ENCODE results near the gene PTER.
A peak's percentile ranks its signal among the peaks of the same experiment; 100 is the strongest.

The PTER gene

DNA sequence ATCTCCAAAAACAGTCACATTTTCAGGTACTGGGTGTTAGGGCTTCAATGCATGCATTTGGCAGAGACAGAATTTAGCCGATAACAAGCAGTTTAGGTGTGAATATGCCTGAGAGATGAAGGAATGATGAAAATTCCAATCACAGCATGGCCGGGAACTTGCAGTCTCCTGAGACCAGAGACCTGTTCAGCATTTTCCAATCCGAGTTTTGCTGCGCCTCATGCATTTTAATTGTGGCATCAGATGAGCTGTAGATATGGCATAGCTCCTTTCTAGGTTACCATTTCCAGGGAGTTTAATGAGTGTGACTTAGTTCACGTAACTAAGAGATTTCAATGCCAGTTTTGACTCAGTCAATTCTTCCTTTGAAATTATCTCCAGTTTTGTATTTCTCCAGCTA, 99.3 kb downstream of the PTER start:
- no peak for DNase-seq (ENCODE audit: low read depth, low spot score)

DNA sequence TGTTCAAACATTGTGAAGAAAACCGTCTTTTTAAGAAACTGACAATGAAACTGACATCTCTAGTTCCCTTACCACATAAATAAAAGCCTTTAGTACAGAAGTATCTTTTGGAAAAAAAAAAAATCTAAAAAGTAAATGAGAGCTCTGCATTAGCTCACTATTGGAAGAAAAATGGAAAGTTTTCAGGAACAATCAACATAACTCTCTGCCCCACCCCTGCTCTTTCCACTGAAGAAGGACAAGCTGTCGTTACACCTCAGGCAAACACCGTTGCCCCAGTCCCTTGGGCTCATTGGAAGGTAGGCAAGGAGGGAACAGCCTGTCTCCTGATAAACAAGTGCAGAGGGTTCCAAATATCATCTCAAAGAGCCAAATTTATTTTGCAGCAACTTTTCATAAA, 107.3 kb downstream of the PTER start:
- no peak for DNase-seq (ENCODE audit: low read depth, low spot score)

DNA sequence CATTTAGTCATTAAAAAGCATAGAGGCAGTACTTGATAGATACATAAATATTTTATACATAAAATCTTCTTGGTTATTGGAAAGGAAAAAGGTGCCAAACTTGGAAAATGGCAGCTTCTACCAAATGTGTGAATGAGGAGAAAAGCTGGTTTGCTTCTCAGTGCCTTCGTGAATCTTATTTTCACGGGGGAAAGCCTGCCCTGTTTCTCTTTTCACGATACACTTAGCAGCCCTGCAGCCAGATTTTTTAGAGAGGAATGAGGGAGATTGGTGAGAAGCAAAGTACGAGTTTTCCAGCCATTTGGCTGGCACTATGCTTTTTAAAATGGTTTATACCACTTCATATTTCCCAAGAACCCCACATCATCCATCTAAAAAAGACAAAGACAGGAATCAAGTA, 107.8 kb downstream of the PTER start:
- no peak for DNase-seq (ENCODE audit: low read depth, low spot score)

DNA sequence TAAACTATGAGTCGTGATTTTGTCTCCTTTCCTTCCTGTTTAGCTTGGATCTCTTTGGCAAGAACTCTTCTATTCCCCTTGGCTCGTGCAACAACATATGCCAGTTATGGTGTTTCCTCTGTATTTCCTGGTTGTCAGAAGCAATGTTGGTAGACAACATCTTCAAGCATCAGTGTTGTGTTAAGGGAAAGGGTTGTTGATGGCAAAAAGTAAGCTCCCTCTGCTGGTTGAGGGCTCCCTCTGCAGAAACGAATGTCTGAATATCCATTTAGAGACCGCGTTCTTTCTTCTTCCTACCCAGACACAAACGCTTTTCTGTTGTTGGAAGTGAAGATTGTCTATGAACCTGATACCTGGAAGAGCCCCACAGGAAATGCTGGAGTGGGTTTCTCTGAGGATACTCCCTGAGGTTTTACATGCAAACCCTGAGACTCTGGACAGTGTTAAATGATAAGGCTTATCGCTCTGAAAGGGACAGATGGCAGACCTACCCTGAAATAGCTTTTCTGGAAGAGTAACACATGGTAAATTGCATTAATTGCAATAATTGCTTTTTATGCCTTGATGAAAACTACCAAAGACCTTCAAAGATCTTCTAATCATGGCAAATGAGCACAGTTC, 108.4 kb downstream of the PTER start:
- peak; percentile 33 for DNase-seq (ENCODE audit: low read depth, low spot score)

DNA sequence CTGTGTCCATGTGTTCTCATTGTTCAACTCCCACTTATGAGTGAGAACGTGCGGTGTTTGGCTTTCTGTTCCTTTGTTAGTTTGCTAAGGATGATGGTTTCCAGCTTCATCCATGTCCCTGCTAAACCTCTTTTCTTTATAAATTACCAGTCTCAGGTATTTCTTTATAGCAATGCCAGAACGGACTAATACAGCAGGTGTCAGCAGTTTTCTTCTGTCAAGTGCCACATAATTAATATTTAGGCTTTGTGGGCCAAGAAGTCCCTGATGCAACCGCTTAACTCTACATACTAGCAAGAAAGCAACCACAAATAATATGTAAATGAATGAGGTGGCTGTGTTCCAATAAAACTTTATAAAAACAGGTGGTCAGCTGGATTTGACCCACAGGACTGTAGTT, 111.2 kb downstream of the PTER start:
- no peak for DNase-seq (ENCODE audit: low read depth, low spot score)

DNA sequence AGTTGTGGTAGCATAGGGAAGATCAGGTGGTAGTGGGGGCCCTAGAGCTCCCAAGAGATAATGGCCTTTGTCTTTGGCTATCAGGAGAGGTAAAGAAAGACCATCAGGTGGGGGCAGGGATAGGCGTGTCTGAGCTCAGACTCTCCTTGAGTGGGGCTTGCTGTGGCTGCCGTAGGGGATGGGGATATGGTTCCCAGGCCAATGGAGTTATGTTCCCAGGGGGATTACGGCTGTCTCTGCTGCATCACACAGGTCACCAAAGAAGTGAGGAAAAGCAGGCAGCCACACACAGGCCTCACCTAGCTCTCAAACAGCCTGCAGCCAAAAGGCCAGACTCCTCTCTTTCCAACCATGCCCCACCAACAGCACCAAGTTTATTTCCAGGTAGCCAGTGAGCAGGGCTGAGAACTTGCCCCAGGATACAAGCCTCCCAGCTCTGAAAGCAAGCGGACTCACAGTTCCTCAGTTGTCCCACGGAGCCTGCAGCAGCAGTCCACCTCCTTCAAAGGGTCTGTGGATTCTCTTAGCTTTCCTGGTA, 122.5 kb downstream of the PTER start:
- DNase-seq (ENCODE audit: low read depth, low spot score), result no peak

DNA sequence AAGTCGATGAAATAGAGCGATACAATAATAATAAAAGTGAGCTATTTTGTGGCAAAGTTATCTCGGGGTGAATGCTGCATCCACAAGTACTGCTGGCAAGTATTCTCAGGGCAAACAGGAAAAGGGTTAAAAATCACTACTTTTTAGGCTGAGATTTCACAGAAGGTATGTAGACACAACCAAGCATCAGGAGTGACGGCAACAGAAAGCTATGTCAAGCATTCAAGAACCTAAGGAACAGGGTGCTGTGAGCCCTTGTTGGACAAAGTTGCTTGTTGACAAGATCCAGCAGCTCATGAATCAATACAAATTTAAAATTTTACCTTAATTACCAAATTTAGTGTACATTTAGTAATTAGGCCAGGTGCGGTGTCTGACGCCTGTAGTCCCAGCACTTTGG, 126.1 kb downstream of the PTER start:
- DNase-seq (ENCODE audit: low read depth, low spot score), result no peak

Measured in astrocyte of the hippocampus (primary cell).